IMR-90 (cell line): Measurements from ENCODE around the gene CD300LG. TPM values are rescaled to one million over a fixed set of nuclear protein-coding genes. Genes with fewer than 3 reads are reported as not detected.

ENCODE experiments used
- ATAC-seq: fragments of 200-7000 bp; cut with Tn5 transposase; 2 replicates; pipeline ENCODE4 v1.9.1; 2020; ENCODE audit warnings: low read depth, mild to moderate bottlenecking, moderate library complexity
- BruUV-seq: library from RNA; stranded (reverse); fragments of 400-500 nt; replicated peaks from 2 replicates; lab custom pipeline; 2021; lab: Mats Ljungman, UMichigan
- CTCF ChIA-PET: fragments of 300-600 bp; formaldehyde crosslinking; extraction: SDS; loops from one replicate; lab custom pipeline; 2021; ENCODE audit warnings: antibody characterized with exemption; lab: Yijun Ruan, JAX
- POLR2A ChIA-PET: fragments of 300-600 bp; sonication (Branson Sonifier 250); formaldehyde crosslinking; loops from one replicate; lab custom pipeline; 2022; ENCODE audit warnings: antibody characterized with exemption; ENCODE audit not compliant: unreplicated experiment; lab: Charles Lee
- DNase-seq: peaks from one replicate; pipeline ENCODE4 v3.0.0; 2013
- H2AFZ ChIP-seq: replicated peaks from 2 replicates; pipeline ENCODE3; 2013; ENCODE audit warnings: low read length, mild to moderate bottlenecking; ENCODE audit not compliant: poor library complexity
- H2AK5ac ChIP-seq: 2 replicates; pipeline ENCODE4 v1.6.1; 2013; ENCODE audit warnings: low read depth, low read length, inconsistent platforms
- H2AK9ac ChIP-seq: replicated peaks from 2 replicates; pipeline ENCODE3; 2013; ENCODE audit warnings: mild to moderate bottlenecking, low read depth, low read length, moderate library complexity; ENCODE audit not compliant: poor library complexity
- H2BK120ac ChIP-seq: 2 replicates; pipeline ENCODE4 v1.6.1; 2013; ENCODE audit warnings: low read depth, low read length, inconsistent platforms
- H2BK15ac ChIP-seq: 3 replicates; pipeline ENCODE4 v1.6.1; 2013; ENCODE audit warnings: low read depth, low read length, inconsistent platforms
- H2BK20ac ChIP-seq: 2 replicates; pipeline ENCODE4 v1.6.1; 2013; ENCODE audit warnings: low read depth, mild to moderate bottlenecking, inconsistent platforms, low read length, moderate library complexity
- H2BK5ac ChIP-seq: 2 replicates; pipeline ENCODE4 v1.6.1; 2013; ENCODE audit warnings: mild to moderate bottlenecking, low read depth, low read length, inconsistent platforms; ENCODE audit not compliant: poor library complexity, severe bottlenecking
- H3K14ac ChIP-seq: replicated peaks from 2 replicates; pipeline ENCODE4 v1.6.1; 2013; ENCODE audit warnings: low read depth, low read length, inconsistent platforms
- H3K18ac ChIP-seq: 2 replicates; pipeline ENCODE4 v1.6.1; 2013; ENCODE audit warnings: low read depth, low read length, control low read depth
- H3K23ac ChIP-seq: 2 replicates; pipeline ENCODE4 v1.6.1; 2013; ENCODE audit warnings: low read depth, low read length, inconsistent platforms
- H3K27ac ChIP-seq: 2 replicates; pipeline ENCODE4 v1.5.1; 2013; ENCODE audit warnings: mild to moderate bottlenecking, control low read depth, low read length; ENCODE audit not compliant: insufficient read depth
- H3K27me3 ChIP-seq: 2 replicates; pipeline ENCODE4 v1.6.1; 2013; ENCODE audit warnings: low read length; ENCODE audit not compliant: control insufficient read depth, insufficient read depth
- H3K36me3 ChIP-seq: 2 replicates; pipeline ENCODE4 v1.6.1; 2013; ENCODE audit warnings: low read length, mixed read lengths; ENCODE audit not compliant: control insufficient read depth, insufficient read depth
- H3K4ac ChIP-seq: 2 replicates; pipeline ENCODE4 v1.6.1; 2013; ENCODE audit warnings: low read depth, low read length, inconsistent platforms
- H3K4me1 ChIP-seq: 2 replicates; pipeline ENCODE4 v1.6.1; 2013; ENCODE audit warnings: low read length, mixed read lengths; ENCODE audit not compliant: control insufficient read depth, insufficient read depth
- H3K4me2 ChIP-seq: 2 replicates; pipeline ENCODE4 v1.6.1; 2013; ENCODE audit warnings: low read depth, mild to moderate bottlenecking, control low read depth, low read length, moderate library complexity
- H3K4me3 ChIP-seq: 2 replicates; pipeline ENCODE4 v1.5.1; 2013; ENCODE audit warnings: low read depth, mild to moderate bottlenecking, control low read depth, low read length, moderate library complexity; ENCODE audit not compliant: insufficient read depth
- H3K56ac ChIP-seq: 2 replicates; pipeline ENCODE4 v1.6.1; 2013; ENCODE audit warnings: low read length, inconsistent platforms; ENCODE audit not compliant: insufficient read depth; ENCODE audit errors: extremely low read depth
- H3K79me1 ChIP-seq, 2 experiments: 2 replicates each; pipeline ENCODE4 v1.6.1; 2013; ENCODE audit warnings: low read length in 2 of 2, inconsistent platforms in 1 of 2, low read depth in 1 of 2
- H3K9ac ChIP-seq: 2 replicates; pipeline ENCODE4 v1.6.1; 2013; ENCODE audit warnings: low read depth, low read length, control low read depth
- H3K9me1 ChIP-seq: 2 replicates; pipeline ENCODE4 v1.6.1; 2013; ENCODE audit warnings: low read length, inconsistent platforms; ENCODE audit not compliant: insufficient read depth
- H3K9me3 ChIP-seq: 2 replicates; pipeline ENCODE4 v1.6.1; 2013; ENCODE audit warnings: low read length; ENCODE audit not compliant: control insufficient read depth, insufficient read depth
- H4K20me1 ChIP-seq: 2 replicates; pipeline ENCODE4 v1.6.1; 2013; ENCODE audit warnings: low read length, inconsistent platforms; ENCODE audit not compliant: insufficient read depth
- H4K5ac ChIP-seq: 2 replicates; pipeline ENCODE4 v1.6.1; 2013; ENCODE audit warnings: mild to moderate bottlenecking, low read depth, low read length, control low read depth
- H4K8ac ChIP-seq, 2 experiments: 2 replicates each; pipeline ENCODE4 v1.6.1; 2013; ENCODE audit warnings: low read depth in 2 of 2, low read length in 2 of 2, control low read depth in 1 of 2, inconsistent platforms in 1 of 2
- H4K91ac ChIP-seq: 2 replicates; pipeline ENCODE4 v1.6.1; 2013; ENCODE audit warnings: low read depth, low read length, inconsistent platforms; ENCODE audit not compliant: insufficient read depth
- CEBPB ChIP-seq: IDR thresholded peaks from 2 replicates; pipeline ENCODE4 v1.6.1; 2012; ENCODE audit warnings: low read depth, low read length, improper control_type of control experiment
- FOS ChIP-seq: fragments of 150-350 bp; IDR thresholded peaks from 2 replicates; pipeline ENCODE4 v1.6.1; 2016; ENCODE audit warnings: low read depth, low read length
- MAFK ChIP-seq: IDR thresholded peaks from 2 replicates; pipeline ENCODE4 v1.6.1; 2012; ENCODE audit warnings: low read depth, low read length, improper control_type of control experiment
- MAZ ChIP-seq: IDR thresholded peaks from 2 replicates; pipeline ENCODE4 v1.6.1; 2012; ENCODE audit warnings: low read depth, mild to moderate bottlenecking, low read length, improper control_type of control experiment, moderate library complexity, borderline replicate concordance
- RFX5 ChIP-seq: IDR thresholded peaks from 2 replicates; pipeline ENCODE4 v1.8.0; 2012; ENCODE audit warnings: low read depth, mild to moderate bottlenecking, low read length, moderate library complexity
- SMC3 ChIP-seq: fragments of 150-350 bp; IDR thresholded peaks from 2 replicates; pipeline ENCODE4 v1.6.1; 2016; ENCODE audit warnings: low read depth, mild to moderate bottlenecking, antibody characterized with exemption, low read length, moderate library complexity
- WGBS, 2 experiments: methylation state at CpG; one replicate each; pipeline versions ENCODE4 v1.1.5 to v1.1.7; 2013; ENCODE audit warnings: missing lambda C conversion rate in 2 of 2; ENCODE audit not compliant: insufficient read length in 1 of 2; ENCODE audit errors: extremely low coverage in 2 of 2; 5-methylcytosine and 5-hydroxymethylcytosine counted together
- dilution Hi-C: fragments of 300-500 bp; cut with HindIII; formaldehyde crosslinking; loops from one replicate; pipeline ENCODE4 v1.14.3; 2018; ENCODE audit warnings: low sequenced_read_pairs; ENCODE audit not compliant: unreplicated experiment
- in situ Hi-C: fragments of 300-500 bp; cut with MboI; formaldehyde crosslinking; loops from 3 replicates; pipeline ENCODE4 v1.14.3; 2019; ENCODE audit warnings: low sequenced_read_pairs, inconsistent platforms, mixed read lengths
- intact Hi-C: fragments of 100-400 bp; cut with micrococcal nuclease; formaldehyde crosslinking; loops from 2 replicates; pipeline ENCODE4 v1.10.0; 2022
- polyA plus RNA-seq, 3 experiments: library from polyadenylated mRNA; depleted of rRNA; stranded (reverse); fragments of >200 nt; gene quantifications; 2 replicates each; pipeline ENCODE4 v1.2.3, GENCODE V29; 2012; ENCODE audit warnings: low replicate concordance in 1 of 3
- total RNA-seq: library from RNA; depleted of rRNA; stranded (reverse); fragments of >200 nt; gene quantifications from 2 replicates; pipeline ENCODE4 v1.2.3, GENCODE V29; 2012

CD300LG gene
- total and polyA plus RNA-seq, 2 of the 4 experiments (the other 2 are of a cell fraction) = not detected

DNA sequence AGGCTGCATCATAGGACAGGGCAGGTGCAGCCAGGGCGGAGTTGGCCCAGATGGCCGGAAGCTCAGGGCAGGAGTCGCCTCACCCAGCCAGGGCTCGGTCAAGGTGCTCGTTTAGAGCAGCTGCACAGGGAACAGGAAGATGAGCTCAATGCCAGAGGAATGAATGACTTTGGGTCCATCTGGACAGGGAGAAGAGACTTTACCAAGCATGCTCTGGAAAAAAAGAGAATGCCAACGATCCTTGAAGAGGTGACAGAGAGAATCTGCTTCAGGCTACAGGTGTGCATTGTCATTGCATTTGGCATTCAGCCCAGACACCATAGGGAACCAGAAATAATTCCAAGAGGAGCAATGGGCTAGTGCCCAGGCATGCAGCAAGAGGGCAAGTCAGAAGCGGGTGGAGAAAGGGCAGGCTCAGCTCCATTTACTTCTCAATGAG lies 7.3 kb upstream of the CD300LG start:
- Histone ChIP-seq H3K4ac (no peak overlapping the region), H2BK20ac (no peak overlapping the region), H4K20me1 (no peaks in the 10 kb centered on the region), H2BK15ac (no peak overlapping the region), H3K18ac (no peak overlapping the region), H3K9ac (no peak overlapping the region), H3K56ac (no peak overlapping the region), H3K4me1 (no peaks in the 10 kb centered on the region), H3K23ac (no peak overlapping the region), H2BK120ac (no peak overlapping the region), H4K8ac (no peak overlapping the region), H2BK5ac (no peak overlapping the region), H3K27me3 (peaks cover 9% of the 10 kb centered on the region), H4K91ac (no peak overlapping the region; the same call in 1 of the 2 replicates), H3K4me2 (no peak overlapping the region), H3K27ac (no peak overlapping the region), H2AFZ (no peak overlapping the region), H3K14ac (no peak overlapping the region), H3K9me3 (no peaks in the 10 kb centered on the region), H3K9me1 (0 out of 2 replicates have a peak, but pooled peaks cover 3% of the 10 kb centered on the region), H2AK5ac (no peak overlapping the region), H3K4me3 (no peak overlapping the region), H3K36me3 (no peaks in the 10 kb centered on the region), H2AK9ac (no peak overlapping the region), H4K5ac (no peak overlapping the region), H3K79me1 (no peaks in the 10 kb centered on the region)
- intact Hi-C loops (no loop called here), in situ Hi-C loops (no loop called here), dilution Hi-C loops (no loop called here)
- ChIA-PET CTCF (interaction anchor here (0.8 kb wide), 1 partner anchor 14 kb away, joined by 3 read pairs; no protein-coding TSS in a partner anchor), POLR2A (no interaction called here)
- 58% methylated on average over 6 of the region's 7 CpGs; no CpG with 5 or more reads in 1 of the 2 experiments for WGBS, 2 experiments
- BruUV-seq = no TSS peak
- no peak for DNase-seq
- no peak for ATAC-seq
- TF ChIP-seq CEBPB (no peak), SMC3 (no peak), MAFK (no peak), FOS (no peak), RFX5 (no peak), MAZ (no peak)
